Ishikawa (cell line): Measurements from ENCODE around the gene SNAPC2.

Experiments used
- CEBPB ChIP-seq: IDR thresholded peaks from 2 replicates; pipeline ENCODE4 v1.6.1; 2012
- CREB1 ChIP-seq: IDR thresholded peaks from 2 replicates; pipeline ENCODE4 v1.6.1; 2012; ENCODE audit warnings: low read depth
- EP300 ChIP-seq: IDR thresholded peaks from 2 replicates; pipeline ENCODE4 v1.6.1; 2012; ENCODE audit warnings: borderline replicate concordance
- FOXM1 ChIP-seq: IDR thresholded peaks from 2 replicates; pipeline ENCODE4 v1.6.1; 2012; ENCODE audit warnings: low read depth, borderline replicate concordance
- TAF1 ChIP-seq: IDR thresholded peaks from 2 replicates; pipeline ENCODE4 v1.6.1; 2012; ENCODE audit warnings: low read depth, mild to moderate bottlenecking
- TEAD4 ChIP-seq: IDR thresholded peaks from 2 replicates; pipeline ENCODE4 v1.6.1; 2012
- YY1 ChIP-seq: IDR thresholded peaks from 2 replicates; pipeline ENCODE4 v1.6.1; 2012; ENCODE audit warnings: low read depth
- TF ChIP-seq, protein P1 (sequence below): IDR thresholded peaks from 2 replicates; pipeline ENCODE4 v1.6.1; 2012; ENCODE audit warnings: low read depth, mild to moderate bottlenecking

DNA sequence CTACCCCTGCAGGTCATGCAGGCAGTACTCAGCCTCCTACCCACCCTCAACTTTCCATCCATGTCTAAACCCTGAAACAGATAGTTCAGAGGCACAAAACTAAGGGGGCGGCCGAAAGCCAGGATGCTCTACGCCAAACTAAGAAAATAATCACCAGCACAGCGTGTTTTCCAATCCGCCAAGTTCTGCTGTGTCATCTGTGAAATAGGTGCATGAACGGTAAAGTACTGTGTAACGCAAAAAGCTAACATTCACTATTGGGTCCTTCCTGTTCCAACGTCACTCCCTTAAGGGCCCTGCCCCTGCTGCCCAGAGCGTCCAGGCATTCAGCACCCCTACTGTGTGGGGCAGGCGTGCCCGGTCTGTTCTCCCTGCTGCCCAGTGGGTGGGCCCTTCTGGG, 35.6 kb downstream of the SNAPC2 start:
- TF ChIP-seq CEBPB = no peak
- no peak for TF ChIP-seq EP300
- no peak for TF ChIP-seq FOXM1
- TF ChIP-seq, protein P1, sequence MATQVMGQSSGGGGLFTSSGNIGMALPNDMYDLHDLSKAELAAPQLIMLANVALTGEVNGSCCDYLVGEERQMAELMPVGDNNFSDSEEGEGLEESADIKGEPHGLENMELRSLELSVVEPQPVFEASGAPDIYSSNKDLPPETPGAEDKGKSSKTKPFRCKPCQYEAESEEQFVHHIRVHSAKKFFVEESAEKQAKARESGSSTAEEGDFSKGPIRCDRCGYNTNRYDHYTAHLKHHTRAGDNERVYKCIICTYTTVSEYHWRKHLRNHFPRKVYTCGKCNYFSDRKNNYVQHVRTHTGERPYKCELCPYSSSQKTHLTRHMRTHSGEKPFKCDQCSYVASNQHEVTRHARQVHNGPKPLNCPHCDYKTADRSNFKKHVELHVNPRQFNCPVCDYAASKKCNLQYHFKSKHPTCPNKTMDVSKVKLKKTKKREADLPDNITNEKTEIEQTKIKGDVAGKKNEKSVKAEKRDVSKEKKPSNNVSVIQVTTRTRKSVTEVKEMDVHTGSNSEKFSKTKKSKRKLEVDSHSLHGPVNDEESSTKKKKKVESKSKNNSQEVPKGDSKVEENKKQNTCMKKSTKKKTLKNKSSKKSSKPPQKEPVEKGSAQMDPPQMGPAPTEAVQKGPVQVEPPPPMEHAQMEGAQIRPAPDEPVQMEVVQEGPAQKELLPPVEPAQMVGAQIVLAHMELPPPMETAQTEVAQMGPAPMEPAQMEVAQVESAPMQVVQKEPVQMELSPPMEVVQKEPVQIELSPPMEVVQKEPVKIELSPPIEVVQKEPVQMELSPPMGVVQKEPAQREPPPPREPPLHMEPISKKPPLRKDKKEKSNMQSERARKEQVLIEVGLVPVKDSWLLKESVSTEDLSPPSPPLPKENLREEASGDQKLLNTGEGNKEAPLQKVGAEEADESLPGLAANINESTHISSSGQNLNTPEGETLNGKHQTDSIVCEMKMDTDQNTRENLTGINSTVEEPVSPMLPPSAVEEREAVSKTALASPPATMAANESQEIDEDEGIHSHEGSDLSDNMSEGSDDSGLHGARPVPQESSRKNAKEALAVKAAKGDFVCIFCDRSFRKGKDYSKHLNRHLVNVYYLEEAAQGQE = no peak
- TF ChIP-seq TAF1 = no peak
- no peak for TF ChIP-seq CREB1
- no peak for TF ChIP-seq YY1
- TF ChIP-seq TEAD4 = peak; percentile 44; the same call in 1 of the 2 replicates
